Ovary (tissue), 3 donors: ENCODE results near the gene ACOT7.

ENCODE experiments used
- POLR2A ChIP-seq: fragments of 450-650 bp; IDR thresholded peaks from one replicate; pipeline ENCODE4 v1.6.1; 2017; ENCODE audit warnings: antibody characterized with exemption, mild to moderate bottlenecking, moderate library complexity
- TF ChIP-seq, protein P1 (sequence below), 3 donors: fragments of 450-650 bp in 2 of 3; fragments of 200-600 bp in 1 of 3; IDR thresholded peaks; one replicate each; pipeline versions ENCODE4 v1.5.1 to v1.8.0; 2016 to 2022; ENCODE audit warnings: antibody characterized with exemption in 3 of 3, mild to moderate bottlenecking in 1 of 3
- donor health status: DM: no; HTN: no; CAD: no.

DNA sequence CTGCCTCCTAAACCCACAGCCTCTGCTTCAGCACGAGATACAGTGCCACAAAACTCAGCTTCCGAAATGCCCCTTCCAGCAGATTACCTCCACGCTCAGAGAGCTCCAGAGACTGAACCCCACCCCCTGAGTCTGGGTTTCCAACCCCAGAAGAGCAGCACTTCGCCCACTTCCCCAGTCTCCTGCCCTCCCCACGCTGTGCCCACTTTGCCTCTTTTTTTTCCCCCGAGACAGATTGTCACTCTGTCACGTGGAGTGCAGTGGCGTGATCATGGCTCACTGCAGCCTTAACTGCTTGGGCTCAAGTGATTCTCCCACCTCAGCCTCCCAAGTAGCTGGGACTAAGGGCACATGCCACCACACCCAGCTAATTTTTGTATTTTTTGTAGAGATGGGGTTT lies 167.9 kb downstream of the ACOT7 start:
- TF ChIP-seq POLR2A, result no peak
- TF ChIP-seq, protein P1, sequence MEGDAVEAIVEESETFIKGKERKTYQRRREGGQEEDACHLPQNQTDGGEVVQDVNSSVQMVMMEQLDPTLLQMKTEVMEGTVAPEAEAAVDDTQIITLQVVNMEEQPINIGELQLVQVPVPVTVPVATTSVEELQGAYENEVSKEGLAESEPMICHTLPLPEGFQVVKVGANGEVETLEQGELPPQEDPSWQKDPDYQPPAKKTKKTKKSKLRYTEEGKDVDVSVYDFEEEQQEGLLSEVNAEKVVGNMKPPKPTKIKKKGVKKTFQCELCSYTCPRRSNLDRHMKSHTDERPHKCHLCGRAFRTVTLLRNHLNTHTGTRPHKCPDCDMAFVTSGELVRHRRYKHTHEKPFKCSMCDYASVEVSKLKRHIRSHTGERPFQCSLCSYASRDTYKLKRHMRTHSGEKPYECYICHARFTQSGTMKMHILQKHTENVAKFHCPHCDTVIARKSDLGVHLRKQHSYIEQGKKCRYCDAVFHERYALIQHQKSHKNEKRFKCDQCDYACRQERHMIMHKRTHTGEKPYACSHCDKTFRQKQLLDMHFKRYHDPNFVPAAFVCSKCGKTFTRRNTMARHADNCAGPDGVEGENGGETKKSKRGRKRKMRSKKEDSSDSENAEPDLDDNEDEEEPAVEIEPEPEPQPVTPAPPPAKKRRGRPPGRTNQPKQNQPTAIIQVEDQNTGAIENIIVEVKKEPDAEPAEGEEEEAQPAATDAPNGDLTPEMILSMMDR (IDR thresholded peaks at IDR 0.05), result no peak
